Ascending aorta (tissue), 2 donors: ENCODE measurements around the gene ASB8. TPM values are rescaled to one million over a fixed set of nuclear protein-coding genes. Genes with fewer than 3 reads are reported as not detected.
A peak's percentile ranks its signal among the peaks of the same experiment; 100 is the strongest.

ENCODE experiments used
- DNase-seq, 2 donors: peaks; one replicate each; pipeline ENCODE4 v3.0.0-alpha.2; 2019; ENCODE audit warnings: low spot score in 2 of 2
- H3K27ac ChIP-seq, 2 donors: fragments of 200-600 bp; sonication (generic); one replicate each; pipeline ENCODE4 v1.5.1; 2016 to 2017; ENCODE audit warnings: mild to moderate bottlenecking in 1 of 2
- H3K27me3 ChIP-seq: fragments of 200-600 bp; sonication (generic); one replicate; pipeline ENCODE4 v1.5.1; 2017
- H3K36me3 ChIP-seq, 2 donors: fragments of 200-600 bp; sonication (generic); one replicate each; pipeline ENCODE4 v1.5.1; 2016
- H3K4me1 ChIP-seq, 2 donors: fragments of 200-600 bp; sonication (generic); one replicate each; pipeline ENCODE4 v1.5.1; 2016 to 2017; ENCODE audit warnings: mild to moderate bottlenecking in 1 of 2
- H3K4me3 ChIP-seq, 2 donors: fragments of 200-600 bp; sonication (generic); one replicate each; pipeline ENCODE4 v1.5.1; 2016 to 2017; ENCODE audit warnings: mild to moderate bottlenecking in 1 of 2
- H3K9me3 ChIP-seq, 2 donors: fragments of 200-600 bp; sonication (generic); one replicate each; pipeline ENCODE4 v1.5.1; 2016
- intact Hi-C: fragments of 100-400 bp; cut with DNase I; formaldehyde crosslinking; loops from one replicate; pipeline ENCODE4 v1.15.1; 2023
- total RNA-seq: library from RNA; depleted of rRNA; stranded (reverse); fragments of >200 nt; gene quantifications from one replicate; pipeline ENCODE4 v1.1.0, GENCODE V29; 2016
- TF ChIP-seq, protein P1 (sequence below), 3 experiments: fragments of 200-600 bp in 2 of 3; fragments of 450-650 bp in 1 of 3; sonication (generic) in 2 of 3; IDR thresholded peaks; one replicate each; pipeline ENCODE4 v1.5.1; 2016 to 2019; ENCODE audit warnings: antibody characterized with exemption in 3 of 3, mild to moderate bottlenecking in 1 of 3, moderate library complexity in 1 of 3

ASB8 gene
- total RNA-seq, 1 donor from 2014 or later = 23.7 TPM

DNA sequence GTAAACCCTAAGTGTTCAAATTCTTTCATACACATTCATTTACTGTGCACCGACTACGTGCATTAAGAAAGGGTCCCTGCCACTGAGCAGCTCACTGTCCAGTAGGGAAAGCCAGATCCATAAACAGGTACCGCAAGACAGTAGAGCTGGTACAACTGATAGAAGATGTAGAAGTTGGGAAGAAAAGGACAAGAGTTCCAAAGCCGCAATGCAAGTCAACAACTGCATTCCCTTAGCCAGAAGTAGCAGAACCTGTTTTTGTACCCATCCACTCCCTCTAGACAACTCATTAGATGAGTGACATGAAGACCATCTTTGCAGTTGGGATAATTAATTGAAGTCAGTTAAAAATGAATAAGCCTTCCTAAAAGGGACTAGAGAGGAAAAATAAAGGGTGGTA, 52.8 kb downstream of the ASB8 start:
- Histone ChIP-seq H3K4me1 (peaks cover 4 to 12% of the 10 kb centered on the region in 2 donors), H3K27ac (no peak overlapping the region), H3K9me3 (no peaks in the 10 kb centered on the region), H3K4me3 (peak overlapping the region; percentile 83 to 93), H3K36me3 (peaks cover 0 to 5% of the 10 kb centered on the region in 2 donors), H3K27me3 (no peaks in the 10 kb centered on the region)
- TF ChIP-seq, protein P1, sequence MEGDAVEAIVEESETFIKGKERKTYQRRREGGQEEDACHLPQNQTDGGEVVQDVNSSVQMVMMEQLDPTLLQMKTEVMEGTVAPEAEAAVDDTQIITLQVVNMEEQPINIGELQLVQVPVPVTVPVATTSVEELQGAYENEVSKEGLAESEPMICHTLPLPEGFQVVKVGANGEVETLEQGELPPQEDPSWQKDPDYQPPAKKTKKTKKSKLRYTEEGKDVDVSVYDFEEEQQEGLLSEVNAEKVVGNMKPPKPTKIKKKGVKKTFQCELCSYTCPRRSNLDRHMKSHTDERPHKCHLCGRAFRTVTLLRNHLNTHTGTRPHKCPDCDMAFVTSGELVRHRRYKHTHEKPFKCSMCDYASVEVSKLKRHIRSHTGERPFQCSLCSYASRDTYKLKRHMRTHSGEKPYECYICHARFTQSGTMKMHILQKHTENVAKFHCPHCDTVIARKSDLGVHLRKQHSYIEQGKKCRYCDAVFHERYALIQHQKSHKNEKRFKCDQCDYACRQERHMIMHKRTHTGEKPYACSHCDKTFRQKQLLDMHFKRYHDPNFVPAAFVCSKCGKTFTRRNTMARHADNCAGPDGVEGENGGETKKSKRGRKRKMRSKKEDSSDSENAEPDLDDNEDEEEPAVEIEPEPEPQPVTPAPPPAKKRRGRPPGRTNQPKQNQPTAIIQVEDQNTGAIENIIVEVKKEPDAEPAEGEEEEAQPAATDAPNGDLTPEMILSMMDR (IDR thresholded peaks at IDR 0.05) = no peak
- intact Hi-C loops = loop anchor here (10.0 kb wide), 2 partner anchors 200 to 580 kb away; partner anchors contain the start of genes KANSL2 and VDR
- no peak for DNase-seq

Other genes starting within 250 kb of the ASB8 start
- 120 TPM for gene TMEM106C, start 193.9 kb downstream of the ASB8 start, total RNA-seq
- not detected for gene COL2A1, start 153.0 kb downstream of the ASB8 start, total RNA-seq
- 11.3 TPM for gene SENP1, start 51.4 kb downstream of the ASB8 start, total RNA-seq
- gene PFKM, start 38.2 kb downstream of the ASB8 start, total RNA-seq = 19.6 TPM
- 1.6 TPM for gene CCDC184, start 26.1 kb upstream of the ASB8 start, total RNA-seq
- not detected for gene OR10AD1, start 45.8 kb upstream of the ASB8 start, total RNA-seq
- 10.9 TPM for gene ZNF641, start 193.4 kb upstream of the ASB8 start, total RNA-seq